Body of pancreas (tissue), 4 donors: ENCODE results near the gene PBXIP1.

Source experiments
- POLR2A ChIP-seq, 3 donors: fragments of 450-650 bp; IDR thresholded peaks; one replicate each; pipeline ENCODE4 v1.6.1; 2016; ENCODE audit warnings: antibody characterized with exemption in 3 of 3, mild to moderate bottlenecking in 2 of 3
- TF ChIP-seq, protein P1 (sequence below), 7 experiments: fragments of 450-650 bp in 4 of 7; fragments of 200-600 bp in 3 of 7; sonication (generic) in 3 of 7; IDR thresholded peaks; one replicate each; pipeline ENCODE4 v1.5.1; 2016 to 2019; ENCODE audit warnings: antibody characterized with exemption in 7 of 7

DNA sequence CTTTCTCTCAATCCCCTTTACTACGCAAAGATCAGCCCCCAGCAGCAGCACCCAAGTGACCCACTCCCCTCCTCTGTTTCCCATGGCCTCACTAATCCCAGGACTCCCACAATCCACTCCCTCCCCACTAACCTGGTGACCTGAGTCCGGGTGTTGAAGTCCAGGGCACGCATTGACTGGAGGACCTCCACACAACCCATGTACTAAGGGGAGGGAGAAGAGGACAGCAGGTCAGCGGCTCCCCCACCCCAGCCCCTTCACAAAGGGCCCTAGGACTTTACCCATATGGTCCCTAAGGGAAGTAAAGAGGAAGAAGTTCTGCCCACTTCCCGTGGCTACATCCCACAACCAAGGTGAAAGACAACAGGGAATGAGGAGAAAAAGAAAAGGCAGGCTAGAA is 13.3 kb upstream of the PBXIP1 start:
- TF ChIP-seq, protein P1, sequence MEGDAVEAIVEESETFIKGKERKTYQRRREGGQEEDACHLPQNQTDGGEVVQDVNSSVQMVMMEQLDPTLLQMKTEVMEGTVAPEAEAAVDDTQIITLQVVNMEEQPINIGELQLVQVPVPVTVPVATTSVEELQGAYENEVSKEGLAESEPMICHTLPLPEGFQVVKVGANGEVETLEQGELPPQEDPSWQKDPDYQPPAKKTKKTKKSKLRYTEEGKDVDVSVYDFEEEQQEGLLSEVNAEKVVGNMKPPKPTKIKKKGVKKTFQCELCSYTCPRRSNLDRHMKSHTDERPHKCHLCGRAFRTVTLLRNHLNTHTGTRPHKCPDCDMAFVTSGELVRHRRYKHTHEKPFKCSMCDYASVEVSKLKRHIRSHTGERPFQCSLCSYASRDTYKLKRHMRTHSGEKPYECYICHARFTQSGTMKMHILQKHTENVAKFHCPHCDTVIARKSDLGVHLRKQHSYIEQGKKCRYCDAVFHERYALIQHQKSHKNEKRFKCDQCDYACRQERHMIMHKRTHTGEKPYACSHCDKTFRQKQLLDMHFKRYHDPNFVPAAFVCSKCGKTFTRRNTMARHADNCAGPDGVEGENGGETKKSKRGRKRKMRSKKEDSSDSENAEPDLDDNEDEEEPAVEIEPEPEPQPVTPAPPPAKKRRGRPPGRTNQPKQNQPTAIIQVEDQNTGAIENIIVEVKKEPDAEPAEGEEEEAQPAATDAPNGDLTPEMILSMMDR (IDR thresholded peaks at IDR 0.05) = no peak
- TF ChIP-seq POLR2A (IDR thresholded peaks at IDR 0.05) = no peak
